MCF 10A (cell line): Measurements from ENCODE around the gene PLCB1. TPM values are rescaled to one million over a fixed set of nuclear protein-coding genes. Genes with fewer than 3 reads are reported as not detected.

Source experiments
- BruUV-seq: library from RNA; stranded (reverse); fragments of 400-500 nt; replicated peaks from 2 replicates; lab custom pipeline; 2021; lab: Mats Ljungman, UMichigan
- CTCF ChIA-PET: fragments of 300-600 bp; sonication (Branson Sonifier 250); formaldehyde crosslinking; extraction: SDS; loops from one replicate; lab custom pipeline; 2021; ENCODE audit warnings: antibody characterized with exemption, inconsistent platforms; lab: Yijun Ruan, JAX
- POLR2A ChIA-PET: fragments of 300-600, 350-650 bp; sonication (Branson Sonifier 250); formaldehyde crosslinking; extraction: SDS; loops from one replicate; lab custom pipeline; 2020; ENCODE audit warnings: antibody characterized with exemption, inconsistent platforms; lab: Yijun Ruan, JAX
- DNase-seq: peaks from one replicate; pipeline ENCODE4 v3.0.0-alpha.2; 2018; ENCODE audit not compliant: unreplicated experiment
- H3K27ac Mint-ChIP-seq: one replicate; pipeline ENCODE4 v1.8.0; 2022; ENCODE audit warnings: mild to moderate bottlenecking, low read depth, mixed read lengths; ENCODE audit not compliant: unreplicated experiment
- H3K27me3 Mint-ChIP-seq: one replicate; pipeline ENCODE4 v1.8.0; 2022; ENCODE audit warnings: mixed read lengths; ENCODE audit not compliant: insufficient read depth, unreplicated experiment
- H3K36me3 Mint-ChIP-seq: one replicate; pipeline ENCODE4 v1.8.0; 2022; ENCODE audit warnings: mild to moderate bottlenecking, moderate library complexity, mixed read lengths; ENCODE audit not compliant: insufficient read depth, unreplicated experiment
- H3K4me1 Mint-ChIP-seq: one replicate; pipeline ENCODE4 v1.8.0; 2022; ENCODE audit warnings: mixed read lengths; ENCODE audit not compliant: insufficient read depth, unreplicated experiment
- H3K4me3 Mint-ChIP-seq: one replicate; pipeline ENCODE4 v1.8.0; 2022; ENCODE audit warnings: mild to moderate bottlenecking, moderate library complexity, mixed read lengths; ENCODE audit not compliant: unreplicated experiment
- H3K9me3 Mint-ChIP-seq: one replicate; pipeline ENCODE4 v1.8.0; 2022; ENCODE audit warnings: mixed read lengths; ENCODE audit not compliant: unreplicated experiment
- intact Hi-C: fragments of 100-400 bp; cut with micrococcal nuclease; formaldehyde crosslinking; loops from 2 replicates; pipeline ENCODE4 v1.14.1; 2022
- total RNA-seq: library from RNA; stranded (reverse); gene quantifications from 2 replicates; pipeline ENCODE4 v1.2.3, GENCODE V29; 2022
- TF ChIP-seq, protein P1 (sequence below): fragments of 200-600 bp; IDR thresholded peaks from one replicate; pipeline ENCODE4 v1.8.0; 2022; ENCODE audit warnings: antibody characterized with exemption, mild to moderate bottlenecking; ENCODE audit not compliant: unreplicated experiment

The PLCB1 gene
- total RNA-seq, 1 experiment from 2014 or later: 5.9 TPM

DNA sequence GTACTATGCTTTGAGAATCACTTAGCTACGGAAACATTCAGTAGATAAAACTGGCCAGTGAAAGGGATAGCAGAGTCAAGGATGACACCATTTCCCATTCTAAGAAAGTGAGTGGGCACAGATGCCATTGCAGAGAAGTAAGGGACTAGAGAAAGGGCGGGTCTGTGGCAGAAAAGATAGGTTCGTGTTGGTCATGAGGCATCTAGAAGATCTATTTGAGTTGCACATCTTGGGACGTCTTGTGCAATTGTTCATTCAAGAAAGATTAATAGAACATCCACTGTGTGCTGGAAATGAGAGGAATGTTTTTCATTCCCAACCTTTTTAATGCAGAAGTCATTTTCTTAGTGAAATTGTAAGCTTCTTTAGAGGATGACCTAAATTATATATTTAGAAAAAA lies 161.7 kb downstream of the PLCB1 start:
- intact Hi-C loops: no loop called here
- no peak overlapping the region for H3K27ac Mint-ChIP-seq
- no peak for DNase-seq
- TF ChIP-seq, protein P1, sequence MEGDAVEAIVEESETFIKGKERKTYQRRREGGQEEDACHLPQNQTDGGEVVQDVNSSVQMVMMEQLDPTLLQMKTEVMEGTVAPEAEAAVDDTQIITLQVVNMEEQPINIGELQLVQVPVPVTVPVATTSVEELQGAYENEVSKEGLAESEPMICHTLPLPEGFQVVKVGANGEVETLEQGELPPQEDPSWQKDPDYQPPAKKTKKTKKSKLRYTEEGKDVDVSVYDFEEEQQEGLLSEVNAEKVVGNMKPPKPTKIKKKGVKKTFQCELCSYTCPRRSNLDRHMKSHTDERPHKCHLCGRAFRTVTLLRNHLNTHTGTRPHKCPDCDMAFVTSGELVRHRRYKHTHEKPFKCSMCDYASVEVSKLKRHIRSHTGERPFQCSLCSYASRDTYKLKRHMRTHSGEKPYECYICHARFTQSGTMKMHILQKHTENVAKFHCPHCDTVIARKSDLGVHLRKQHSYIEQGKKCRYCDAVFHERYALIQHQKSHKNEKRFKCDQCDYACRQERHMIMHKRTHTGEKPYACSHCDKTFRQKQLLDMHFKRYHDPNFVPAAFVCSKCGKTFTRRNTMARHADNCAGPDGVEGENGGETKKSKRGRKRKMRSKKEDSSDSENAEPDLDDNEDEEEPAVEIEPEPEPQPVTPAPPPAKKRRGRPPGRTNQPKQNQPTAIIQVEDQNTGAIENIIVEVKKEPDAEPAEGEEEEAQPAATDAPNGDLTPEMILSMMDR: no peak
- ChIA-PET POLR2A (interaction anchor here (0.5 kb wide), 1 partner anchor 331 kb away, joined by 3 read pairs; no protein-coding TSS in a partner anchor), CTCF (interaction anchor here (0.6 to 1.1 kb wide), 2 partner anchors 152 to 357 kb away, joined by 3 read pairs; no protein-coding TSS in a partner anchor)
- no peaks in the 10 kb centered on the region for H3K4me1 Mint-ChIP-seq
- BruUV-seq: no TSS peak
- H3K4me3 Mint-ChIP-seq: no peak overlapping the region
- H3K36me3 Mint-ChIP-seq: no peaks in the 10 kb centered on the region
- no peaks in the 10 kb centered on the region for H3K27me3 Mint-ChIP-seq
- H3K9me3 Mint-ChIP-seq: no peaks in the 10 kb centered on the region

DNA sequence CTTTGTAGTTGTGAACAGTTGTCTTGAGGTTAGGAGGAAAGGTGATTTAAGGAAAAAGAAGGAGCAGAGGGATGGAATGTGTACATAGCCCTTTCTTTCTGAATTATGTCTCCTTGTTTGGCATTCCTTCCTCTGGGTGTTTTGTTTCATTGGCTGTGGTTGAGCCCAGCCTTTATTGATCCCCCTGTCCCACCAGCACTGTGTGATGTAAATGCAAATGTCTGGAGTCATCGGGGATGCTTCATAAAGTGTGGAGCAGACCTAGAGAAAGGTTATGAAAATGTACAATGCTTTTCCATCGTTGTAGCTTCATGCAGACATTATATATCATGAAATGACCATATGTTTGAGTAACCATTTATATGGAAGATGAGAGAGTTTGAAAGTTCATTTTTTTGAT lies 164.5 kb downstream of the PLCB1 start:
- H3K27ac Mint-ChIP-seq: no peak overlapping the region
- intact Hi-C loops: no loop called here
- BruUV-seq: no TSS peak
- POLR2A ChIA-PET: no interaction called here
- H3K4me3 Mint-ChIP-seq: no peak overlapping the region
- CTCF ChIA-PET: interaction anchor here (0.7 to 1.0 kb wide), 2 partner anchors 11 to 425 kb away, joined by 3 read pairs; no protein-coding TSS in a partner anchor
- H3K36me3 Mint-ChIP-seq: no peaks in the 10 kb centered on the region
- H3K4me1 Mint-ChIP-seq: no peaks in the 10 kb centered on the region
- H3K27me3 Mint-ChIP-seq: no peaks in the 10 kb centered on the region
- TF ChIP-seq, protein P1: no peak
- no peaks in the 10 kb centered on the region for H3K9me3 Mint-ChIP-seq
- DNase-seq: no peak

DNA sequence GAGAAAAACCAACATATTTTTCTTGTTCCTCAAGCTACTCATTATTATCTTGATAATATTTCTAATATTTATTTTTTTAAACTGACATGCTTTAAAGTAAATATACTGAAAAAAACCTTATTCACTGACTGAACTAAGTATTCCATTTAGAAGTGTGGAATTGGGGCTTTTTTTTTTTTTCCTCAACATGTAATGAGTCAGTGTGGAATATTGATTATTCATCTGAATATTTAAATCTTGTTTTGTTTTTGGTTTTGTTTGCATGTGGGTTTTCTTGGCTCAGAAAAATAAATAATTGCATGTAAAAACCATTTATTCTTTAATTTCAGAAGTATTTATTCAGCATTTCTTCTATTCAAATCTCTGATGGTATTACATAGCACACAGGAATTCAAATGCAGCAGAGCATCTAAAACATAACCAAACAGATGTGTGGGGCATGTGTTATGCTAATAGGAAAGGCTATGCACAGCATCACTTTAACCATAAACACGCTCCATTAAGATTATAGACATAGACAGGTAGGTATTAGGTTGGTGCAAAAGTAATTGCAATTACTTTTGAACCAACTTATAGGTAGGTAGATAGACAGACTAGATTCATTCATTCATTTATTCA lies 166.5 kb downstream of the PLCB1 start:
- TF ChIP-seq, protein P1: no peak
- Mint-ChIP-seq H3K36me3 (no peaks in the 10 kb centered on the region), H3K9me3 (no peaks in the 10 kb centered on the region), H3K27ac (no peak overlapping the region), H3K4me1 (no peaks in the 10 kb centered on the region), H3K4me3 (no peak overlapping the region), H3K27me3 (no peaks in the 10 kb centered on the region)
- ChIA-PET POLR2A (no interaction called here), CTCF (interaction anchor here (0.6 to 0.7 kb wide), 3 partner anchors 11 to 323 kb away, joined by 3 to 6 read pairs (median 3); no protein-coding TSS in a partner anchor)
- no peak for DNase-seq
- BruUV-seq: no TSS peak
- intact Hi-C loops: no loop called here

DNA sequence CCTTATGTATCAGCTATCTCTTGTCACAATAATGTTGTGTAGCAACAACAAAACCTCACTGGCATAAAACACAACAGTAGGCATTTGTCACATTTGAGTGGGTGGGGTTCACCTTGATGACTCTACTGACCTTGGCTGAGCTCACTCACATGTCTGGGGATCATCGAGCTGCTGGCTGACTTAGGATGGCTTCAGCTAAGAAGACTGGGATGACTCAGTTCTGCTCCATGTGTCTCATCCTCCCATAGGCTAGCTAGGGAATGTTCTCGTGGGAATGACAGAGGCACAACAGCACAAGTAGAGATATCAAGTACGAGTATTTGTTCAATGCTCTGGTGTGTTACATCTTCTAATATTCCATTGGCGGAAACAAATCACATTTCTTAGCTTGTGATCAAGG lies 167.9 kb downstream of the PLCB1 start:
- CTCF ChIA-PET: interaction anchor here (0.6 to 1.2 kb wide), 6 partner anchors 14 to 411 kb away, joined by 3 to 5 read pairs (median 4); no protein-coding TSS in a partner anchor
- no peaks in the 10 kb centered on the region for H3K9me3 Mint-ChIP-seq
- H3K4me3 Mint-ChIP-seq: no peak overlapping the region
- no TSS peak for BruUV-seq
- H3K27me3 Mint-ChIP-seq: no peaks in the 10 kb centered on the region
- POLR2A ChIA-PET: no interaction called here
- intact Hi-C loops: loop anchor here (5.0 kb wide), 1 partner anchor 258 kb away; no protein-coding TSS in a partner anchor
- TF ChIP-seq, protein P1: no peak
- no peaks in the 10 kb centered on the region for H3K4me1 Mint-ChIP-seq
- no peak overlapping the region for H3K27ac Mint-ChIP-seq
- no peaks in the 10 kb centered on the region for H3K36me3 Mint-ChIP-seq
- DNase-seq: peak; percentile 11
